Ishikawa (cell line): ENCODE results near the gene LIMS2.

ENCODE experiments used
- CEBPB ChIP-seq: IDR thresholded peaks from 2 replicates; pipeline ENCODE4 v1.6.1; 2012
- CREB1 ChIP-seq: IDR thresholded peaks from 2 replicates; pipeline ENCODE4 v1.6.1; 2012; ENCODE audit warnings: low read depth
- EGR1 ChIP-seq: IDR thresholded peaks from 2 replicates; pipeline ENCODE4 v1.6.1; 2012
- RAD21 ChIP-seq: IDR thresholded peaks from 2 replicates; pipeline ENCODE4 v1.6.1; 2012; ENCODE audit warnings: low read depth
- TCF12 ChIP-seq: IDR thresholded peaks from 2 replicates; pipeline ENCODE4 v1.6.1; 2012; ENCODE audit warnings: low read depth
- YY1 ChIP-seq: IDR thresholded peaks from 2 replicates; pipeline ENCODE4 v1.6.1; 2012; ENCODE audit warnings: low read depth
- TF ChIP-seq, protein P1 (sequence below): IDR thresholded peaks from 2 replicates; pipeline ENCODE4 v1.6.1; 2012
- TF ChIP-seq, protein P2 (sequence below): IDR thresholded peaks from 2 replicates; pipeline ENCODE4 v1.6.1; 2012; ENCODE audit warnings: low read depth, mild to moderate bottlenecking

- TF ChIP-seq, protein P1, sequence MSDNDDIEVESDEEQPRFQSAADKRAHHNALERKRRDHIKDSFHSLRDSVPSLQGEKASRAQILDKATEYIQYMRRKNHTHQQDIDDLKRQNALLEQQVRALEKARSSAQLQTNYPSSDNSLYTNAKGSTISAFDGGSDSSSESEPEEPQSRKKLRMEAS = no peak
- TF ChIP-seq, protein P2, sequence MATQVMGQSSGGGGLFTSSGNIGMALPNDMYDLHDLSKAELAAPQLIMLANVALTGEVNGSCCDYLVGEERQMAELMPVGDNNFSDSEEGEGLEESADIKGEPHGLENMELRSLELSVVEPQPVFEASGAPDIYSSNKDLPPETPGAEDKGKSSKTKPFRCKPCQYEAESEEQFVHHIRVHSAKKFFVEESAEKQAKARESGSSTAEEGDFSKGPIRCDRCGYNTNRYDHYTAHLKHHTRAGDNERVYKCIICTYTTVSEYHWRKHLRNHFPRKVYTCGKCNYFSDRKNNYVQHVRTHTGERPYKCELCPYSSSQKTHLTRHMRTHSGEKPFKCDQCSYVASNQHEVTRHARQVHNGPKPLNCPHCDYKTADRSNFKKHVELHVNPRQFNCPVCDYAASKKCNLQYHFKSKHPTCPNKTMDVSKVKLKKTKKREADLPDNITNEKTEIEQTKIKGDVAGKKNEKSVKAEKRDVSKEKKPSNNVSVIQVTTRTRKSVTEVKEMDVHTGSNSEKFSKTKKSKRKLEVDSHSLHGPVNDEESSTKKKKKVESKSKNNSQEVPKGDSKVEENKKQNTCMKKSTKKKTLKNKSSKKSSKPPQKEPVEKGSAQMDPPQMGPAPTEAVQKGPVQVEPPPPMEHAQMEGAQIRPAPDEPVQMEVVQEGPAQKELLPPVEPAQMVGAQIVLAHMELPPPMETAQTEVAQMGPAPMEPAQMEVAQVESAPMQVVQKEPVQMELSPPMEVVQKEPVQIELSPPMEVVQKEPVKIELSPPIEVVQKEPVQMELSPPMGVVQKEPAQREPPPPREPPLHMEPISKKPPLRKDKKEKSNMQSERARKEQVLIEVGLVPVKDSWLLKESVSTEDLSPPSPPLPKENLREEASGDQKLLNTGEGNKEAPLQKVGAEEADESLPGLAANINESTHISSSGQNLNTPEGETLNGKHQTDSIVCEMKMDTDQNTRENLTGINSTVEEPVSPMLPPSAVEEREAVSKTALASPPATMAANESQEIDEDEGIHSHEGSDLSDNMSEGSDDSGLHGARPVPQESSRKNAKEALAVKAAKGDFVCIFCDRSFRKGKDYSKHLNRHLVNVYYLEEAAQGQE = no peak
- TF ChIP-seq CREB1 = no peak
- TF ChIP-seq EGR1 = no peak
- no peak for TF ChIP-seq YY1
- TF ChIP-seq TCF12 = no peak
- TF ChIP-seq CEBPB = no peak
- TF ChIP-seq RAD21 = no peak
Measured at GRCh38 chr2:127690696-127691095, 15.4 kb upstream of the LIMS2 start.
